ENCODE measurements around the gene MPP1.

MPP1 gene

GRCh38 chrX:154813801-154814200 lies 8.5 kb upstream of the MPP1 start:
- no peak for DNase-seq (ENCODE audit: low read depth in 3 of 3, low spot score in 1 of 3)

DNA sequence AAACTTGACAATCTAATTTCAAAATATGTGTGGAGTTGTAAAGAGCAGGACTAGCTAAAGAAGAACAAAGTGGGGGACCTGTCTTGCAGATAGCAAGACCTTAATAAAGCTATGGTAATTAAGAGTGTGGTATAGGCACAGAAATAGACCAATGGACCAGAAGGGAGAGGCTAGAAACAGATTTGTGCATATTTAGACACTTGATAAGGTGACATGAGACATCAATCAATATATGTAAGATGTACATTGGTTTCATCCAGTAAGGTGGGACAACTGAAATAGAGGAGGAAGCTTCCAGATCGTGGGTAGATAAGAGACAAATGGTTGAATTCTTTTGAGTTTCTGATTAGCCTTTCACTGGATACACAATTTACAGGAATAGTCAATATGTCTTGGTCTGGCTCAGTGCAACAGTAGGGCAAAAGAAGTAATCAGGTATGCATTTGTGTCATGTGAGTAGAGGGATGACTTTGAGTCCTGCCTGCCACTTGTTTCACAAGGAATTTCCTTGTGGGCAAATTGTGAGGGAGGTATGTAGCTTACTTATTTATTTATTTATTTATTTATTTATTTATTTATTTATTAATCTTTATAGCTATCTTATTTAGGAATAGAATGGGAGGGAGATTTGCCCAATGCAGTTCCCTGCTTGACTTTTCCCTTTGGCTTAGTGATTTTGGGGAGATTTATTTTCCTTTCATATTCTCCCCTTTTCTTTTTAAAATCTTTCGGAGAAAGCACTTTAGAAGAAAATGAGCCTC lies 7.2 kb upstream of the MPP1 start:
- no peak for DNase-seq (ENCODE audit: low read depth in 3 of 3, low spot score in 1 of 3)

GRCh38 chrX:154809939-154810665 lies 4.8 kb upstream of the MPP1 start:
- no peak for DNase-seq (ENCODE audit: low read depth in 3 of 3, low spot score in 1 of 3)

DNA sequence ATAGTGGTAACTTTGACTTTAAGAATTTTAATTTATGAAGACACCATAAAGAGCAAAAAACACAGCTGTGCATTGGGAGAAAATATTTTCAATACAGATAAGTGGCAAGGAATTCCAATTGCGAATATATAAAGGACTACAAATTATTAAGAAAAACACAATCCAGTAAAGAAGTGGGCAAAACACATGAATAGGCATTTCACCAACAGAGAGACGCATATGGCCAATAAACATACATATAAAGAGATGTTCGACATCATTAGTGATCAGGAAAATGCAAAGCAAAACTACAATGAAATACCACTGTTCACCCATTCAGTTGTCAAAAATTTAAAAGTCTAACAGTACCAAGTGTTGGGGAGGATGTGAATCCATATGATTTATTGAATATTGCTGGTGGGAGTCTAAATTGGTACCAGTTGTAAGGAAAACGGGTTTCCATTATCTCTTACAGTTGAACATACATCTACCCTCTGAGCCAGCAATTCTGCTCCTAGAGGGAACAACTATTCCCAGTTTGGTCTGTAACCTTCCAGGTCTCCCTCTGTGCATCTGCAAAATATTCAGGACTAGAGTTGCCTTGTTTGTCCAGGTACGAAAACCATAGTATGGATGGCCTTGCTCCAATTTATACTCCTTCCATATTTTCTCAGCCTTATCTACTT lies 1.7 kb upstream of the MPP1 start:
- no peak for DNase-seq (ENCODE audit: low read depth in 3 of 3, low spot score in 1 of 3)

DNA sequence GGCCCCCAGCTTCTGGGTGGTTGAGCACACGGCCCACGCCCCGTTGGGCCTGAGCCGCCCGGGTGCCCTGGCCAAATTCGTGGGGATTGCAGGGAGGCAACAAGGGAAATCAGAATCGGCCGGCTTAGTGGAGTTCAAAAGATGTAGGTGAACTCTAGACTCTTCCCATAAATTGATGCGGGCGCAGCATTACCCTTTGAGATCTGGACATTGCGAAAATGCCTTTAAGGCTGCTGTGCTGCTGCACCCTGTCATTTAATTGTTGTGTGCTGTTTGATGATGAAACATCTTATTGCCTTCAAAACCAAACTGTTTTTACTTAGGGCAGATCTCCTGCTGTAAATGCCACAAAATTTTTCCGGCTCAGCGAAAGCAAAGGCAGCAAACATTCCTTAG lies 409 bp upstream of the MPP1 start:
- no peak for DNase-seq (ENCODE audit: low read depth in 3 of 3, low spot score in 1 of 3)

- DNase-seq (ENCODE audit: low read depth in 3 of 3, low spot score in 1 of 3) = no peak
These were observed 876 bp downstream of the MPP1 start for GRCh38 chrX:154804261-154804956.

DNA sequence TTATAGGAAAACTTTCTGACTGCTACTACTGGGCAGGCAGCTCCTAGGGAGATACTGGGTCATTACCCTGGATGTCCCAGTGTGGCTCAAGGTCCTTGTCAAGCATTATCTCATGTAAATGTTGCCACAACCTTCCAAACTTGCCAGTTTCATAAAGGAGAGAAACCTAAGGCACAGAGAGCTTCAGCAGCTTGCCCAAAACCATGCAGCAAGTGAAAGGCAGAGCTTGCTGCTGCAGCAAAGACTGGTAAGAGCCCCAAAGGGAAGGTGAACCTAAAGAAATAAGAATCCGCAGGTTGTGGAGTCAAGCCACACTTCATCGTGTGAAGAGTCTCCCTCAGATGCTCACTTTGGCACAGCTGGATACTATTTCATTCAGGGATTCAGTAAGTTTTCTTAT lies 2.3 kb downstream of the MPP1 start:
- no peak for DNase-seq (ENCODE audit: low read depth in 3 of 3, low spot score in 1 of 3)

- DNase-seq (ENCODE audit: low read depth in 3 of 3, low spot score in 1 of 3) = no peak
These were observed 4.6 kb downstream of the MPP1 start for GRCh38 chrX:154800478-154801210.

DNA sequence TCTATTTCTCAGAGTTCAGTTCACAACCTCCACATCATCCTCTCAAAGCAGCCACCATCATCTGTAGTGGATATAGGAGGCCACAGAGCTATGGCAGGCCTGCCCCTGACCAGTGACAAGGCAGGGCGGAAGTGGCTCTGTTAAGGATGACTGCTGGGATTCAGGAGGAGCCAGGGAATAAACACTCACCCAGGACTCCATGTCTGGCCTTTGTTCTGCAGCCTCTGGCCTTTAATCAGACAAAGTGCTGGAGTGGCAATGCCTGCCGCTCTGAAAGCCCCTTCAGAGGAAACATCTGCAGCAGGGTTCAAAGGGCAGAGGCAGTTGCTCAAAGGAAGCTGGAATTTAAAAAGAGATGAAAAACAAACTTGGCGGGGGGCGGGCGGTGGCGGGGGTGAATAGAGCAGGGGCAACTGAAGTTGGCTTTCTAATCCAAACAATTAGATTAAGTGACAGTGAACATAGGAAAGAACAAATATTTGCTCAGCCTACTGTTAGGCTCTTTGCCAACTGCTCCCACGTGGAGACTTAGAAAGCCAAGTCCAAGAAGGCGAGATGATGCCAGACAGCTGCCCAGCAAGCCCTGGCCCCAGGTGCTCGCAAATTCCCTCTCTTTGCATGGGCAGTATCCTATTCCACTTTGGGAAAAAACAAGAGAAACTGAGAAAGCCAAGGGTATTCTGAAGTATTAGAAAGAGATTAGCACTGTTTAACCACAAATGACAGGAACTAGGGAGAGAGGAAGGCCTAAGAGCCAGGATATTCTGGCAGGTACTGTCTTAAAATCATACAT lies 5.5 kb downstream of the MPP1 start:
- DNase-seq (ENCODE audit: low read depth in 3 of 3, low spot score in 1 of 3) = no peak

DNA sequence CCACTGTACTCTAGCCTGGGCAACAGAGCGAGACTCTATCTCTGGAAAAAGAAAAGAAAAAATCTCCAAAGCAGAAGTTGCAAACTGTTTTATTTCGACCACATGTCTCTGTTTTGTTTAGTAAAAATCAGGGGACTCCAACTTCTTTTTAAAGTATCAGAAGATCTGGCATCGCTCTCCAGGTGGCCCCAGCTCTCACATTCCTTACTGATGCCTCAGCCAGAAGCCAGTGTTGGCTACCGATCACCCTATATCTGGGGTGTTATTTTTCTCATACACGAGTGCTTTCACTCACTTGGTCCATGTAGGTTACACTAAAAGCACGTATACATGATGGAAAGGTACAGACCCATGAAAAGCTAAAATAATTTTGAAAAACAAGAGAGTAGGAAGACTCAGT lies 8.3 kb downstream of the MPP1 start:
- DNase-seq (ENCODE audit: low read depth in 3 of 3, low spot score in 1 of 3) = no peak

DNA sequence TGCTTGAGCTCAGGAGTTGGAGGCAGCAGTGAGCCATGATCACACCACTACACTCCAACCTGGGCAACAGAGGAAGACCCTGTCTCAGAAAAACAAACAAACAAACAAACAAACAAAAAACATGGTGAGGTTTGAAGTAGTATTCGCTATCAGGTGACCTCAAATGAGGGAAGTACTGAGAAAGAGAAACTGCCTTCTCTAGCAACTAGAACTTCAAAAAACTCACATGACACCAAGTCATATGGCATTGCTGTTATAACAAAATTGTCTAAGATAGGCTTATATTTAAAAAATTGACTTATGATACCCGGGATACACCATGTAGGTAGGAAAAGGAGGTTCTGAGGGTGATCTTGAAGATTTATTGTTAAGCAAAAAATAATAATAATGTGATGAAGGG lies 10.3 kb downstream of the MPP1 start:
- no peak for DNase-seq (ENCODE audit: low read depth in 3 of 3, low spot score in 1 of 3)

GRCh38 chrX:154793084-154793795 lies 12.0 kb downstream of the MPP1 start:
- DNase-seq (ENCODE audit: low read depth in 3 of 3, low spot score in 1 of 3) = no peak

GRCh38 chrX:154791939-154792338 lies 13.3 kb downstream of the MPP1 start:
- DNase-seq (ENCODE audit: low read depth in 3 of 3, low spot score in 1 of 3) = no peak

- DNase-seq (ENCODE audit: low read depth in 3 of 3, low spot score in 1 of 3) = no peak
These were observed 13.8 kb downstream of the MPP1 start for GRCh38 chrX:154791467-154791866.

DNA sequence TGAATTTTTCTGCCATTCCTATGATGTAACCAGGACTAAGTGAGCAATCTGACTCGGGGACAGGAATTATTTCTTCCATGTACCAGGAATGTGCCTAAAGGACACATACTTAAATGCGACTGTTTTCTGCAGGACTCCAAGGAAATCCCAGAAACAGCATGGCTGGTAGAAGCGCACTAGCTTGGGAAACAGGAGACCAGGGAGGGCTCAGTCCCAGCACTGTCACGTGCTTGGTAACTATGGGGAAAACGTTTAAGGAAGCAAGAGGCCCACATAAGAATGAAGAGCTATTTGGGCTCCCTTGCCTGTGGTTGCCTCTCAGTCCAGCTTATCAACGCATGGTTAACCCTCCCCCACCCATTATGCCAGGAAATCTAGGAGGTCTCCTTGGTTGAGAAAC lies 19.6 kb downstream of the MPP1 start:
- DNase-seq (ENCODE audit: low read depth in 3 of 3, low spot score in 1 of 3) = no peak

DNA sequence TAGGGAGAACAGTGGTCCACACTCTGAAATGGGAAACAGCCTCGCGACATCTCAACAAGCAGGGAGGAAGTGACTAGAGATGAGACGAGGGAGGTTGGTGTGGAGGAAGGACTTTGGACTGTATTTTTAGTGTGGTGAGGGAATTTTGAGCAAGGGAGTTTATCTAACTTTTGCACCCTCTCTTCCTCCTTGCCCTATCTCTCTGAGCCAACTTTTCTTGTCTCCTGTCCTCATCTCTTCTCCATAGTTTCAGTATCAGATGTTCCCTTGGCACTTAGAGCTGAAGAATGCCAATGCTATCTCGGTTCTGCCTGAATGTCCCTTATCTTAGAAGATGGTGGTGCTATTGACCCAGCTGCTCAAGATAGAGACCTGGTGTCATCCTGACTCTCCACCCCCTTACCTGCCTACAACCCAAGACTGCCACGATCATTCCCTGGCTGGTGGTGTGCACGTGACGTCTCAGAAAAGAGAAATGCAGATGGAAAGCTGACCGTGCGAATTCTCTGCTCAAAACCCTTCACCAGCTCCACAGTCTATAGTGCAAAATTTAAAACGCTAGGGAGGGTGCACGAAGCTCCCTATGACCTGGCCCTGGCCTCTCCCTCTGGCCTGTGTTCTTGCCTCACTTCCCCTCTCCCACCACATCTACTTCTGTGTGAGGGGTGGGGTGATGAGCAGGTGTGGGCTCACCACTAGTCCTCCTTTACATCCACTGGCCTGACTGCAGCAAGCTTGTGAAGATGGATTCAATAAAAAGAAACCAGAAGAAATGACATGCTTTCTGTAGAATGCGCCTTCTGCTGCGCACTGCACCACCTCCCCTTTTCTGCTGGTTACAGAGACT lies 20.9 kb downstream of the MPP1 start:
- no peak for DNase-seq (ENCODE audit: low read depth in 3 of 3, low spot score in 1 of 3)

DNA sequence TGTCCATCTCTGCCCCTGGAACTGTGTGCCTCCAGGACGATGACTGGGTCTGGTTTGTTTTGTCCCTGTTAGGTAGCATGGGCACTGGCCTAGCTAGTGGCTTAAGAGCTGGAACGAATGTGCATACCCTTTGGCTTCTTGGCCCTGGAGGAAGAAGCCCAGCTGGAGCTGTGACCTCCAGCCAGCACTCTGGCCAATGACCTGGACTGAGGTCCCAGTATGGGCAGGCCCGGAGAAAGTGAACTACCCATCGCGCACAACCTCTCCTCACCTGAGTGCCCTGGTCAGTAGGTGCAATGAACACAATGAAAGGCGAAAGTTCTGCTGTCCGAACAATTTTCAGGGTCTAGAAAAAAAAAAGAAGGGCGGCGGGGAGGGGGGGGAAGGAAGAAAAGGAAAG lies 24.3 kb downstream of the MPP1 start:
- DNase-seq (ENCODE audit: low read depth in 3 of 3, low spot score in 1 of 3) = no peak

- no peak for DNase-seq (ENCODE audit: low read depth in 3 of 3, low spot score in 1 of 3)
These were observed 26.0 kb downstream of the MPP1 start for GRCh38 chrX:154779261-154779660.

GRCh38 chrX:154776753-154777152 lies 28.5 kb downstream of the MPP1 start:
- no peak for DNase-seq (ENCODE audit: low read depth in 3 of 3, low spot score in 1 of 3)
